ENCODE measurements around the gene LRP6. TPM values are rescaled to one million over a fixed set of nuclear protein-coding genes. Genes with fewer than 3 reads are reported as not detected.

LRP6 gene
- total RNA-seq, 2 experiments from 2014 or later, result 5.2 to 8.1 TPM

GRCh38 chr12:12281134-12281533 lies 14.3 kb upstream of the LRP6 start:
- H3K4me2 ChIP-seq (ENCODE audit: low read length), result no peak overlapping the region
- no peaks in the 10 kb centered on the region for H3K36me3 ChIP-seq (ENCODE audit: insufficient read depth, low read length)
- intact Hi-C loops (cut with micrococcal nuclease; ENCODE audit: unreplicated experiment), result no loop called here
- no peaks in the 10 kb centered on the region for H3K9me2 ChIP-seq (ENCODE audit: insufficient read depth, low read length)
- H3K9me3 ChIP-seq (ENCODE audit: low read length), result no peaks in the 10 kb centered on the region
- H4K20me1 ChIP-seq (ENCODE audit: insufficient read depth, low read length), result no peaks in the 10 kb centered on the region
- no peak overlapping the region for H2AFZ ChIP-seq (ENCODE audit: low read length)
- BruUV-seq (replicated peaks), result no TSS peak
- no peaks in the 10 kb centered on the region for H3K4me1 ChIP-seq (ENCODE audit: insufficient read depth, low read length, poor library complexity, severe bottlenecking)
- TF ChIP-seq, protein P1, sequence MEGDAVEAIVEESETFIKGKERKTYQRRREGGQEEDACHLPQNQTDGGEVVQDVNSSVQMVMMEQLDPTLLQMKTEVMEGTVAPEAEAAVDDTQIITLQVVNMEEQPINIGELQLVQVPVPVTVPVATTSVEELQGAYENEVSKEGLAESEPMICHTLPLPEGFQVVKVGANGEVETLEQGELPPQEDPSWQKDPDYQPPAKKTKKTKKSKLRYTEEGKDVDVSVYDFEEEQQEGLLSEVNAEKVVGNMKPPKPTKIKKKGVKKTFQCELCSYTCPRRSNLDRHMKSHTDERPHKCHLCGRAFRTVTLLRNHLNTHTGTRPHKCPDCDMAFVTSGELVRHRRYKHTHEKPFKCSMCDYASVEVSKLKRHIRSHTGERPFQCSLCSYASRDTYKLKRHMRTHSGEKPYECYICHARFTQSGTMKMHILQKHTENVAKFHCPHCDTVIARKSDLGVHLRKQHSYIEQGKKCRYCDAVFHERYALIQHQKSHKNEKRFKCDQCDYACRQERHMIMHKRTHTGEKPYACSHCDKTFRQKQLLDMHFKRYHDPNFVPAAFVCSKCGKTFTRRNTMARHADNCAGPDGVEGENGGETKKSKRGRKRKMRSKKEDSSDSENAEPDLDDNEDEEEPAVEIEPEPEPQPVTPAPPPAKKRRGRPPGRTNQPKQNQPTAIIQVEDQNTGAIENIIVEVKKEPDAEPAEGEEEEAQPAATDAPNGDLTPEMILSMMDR (conservative IDR thresholded peaks at IDR 0.05; ENCODE audit: low read length), result no peak
- TF ChIP-seq EZH2phosphoT487 (IDR thresholded peaks at IDR 0.05; ENCODE audit: borderline replicate concordance, low read depth, low read length), result no peak
- no peak overlapping the region for H3K4me3 ChIP-seq (ENCODE audit: low read depth, low read length, poor library complexity, severe bottlenecking)
- no peaks in the 10 kb centered on the region for H3K79me2 ChIP-seq (ENCODE audit: insufficient read depth, low read depth, low read length)
- ChIA-PET CTCF (ENCODE audit: unreplicated experiment) (no interaction called here), POLR2A (no interaction called here)
- H3K27ac ChIP-seq (ENCODE audit: low read depth, low read length, poor library complexity, severe bottlenecking), result no peak overlapping the region
- no peak for DNase-seq (ENCODE audit: low spot score)

GRCh38 chr12:12278899-12279298 lies 12.1 kb upstream of the LRP6 start:
- H4K20me1 ChIP-seq (ENCODE audit: insufficient read depth, low read length), result no peaks in the 10 kb centered on the region
- H3K9me3 ChIP-seq (ENCODE audit: low read length), result no peaks in the 10 kb centered on the region
- POLR2A ChIA-PET, result no interaction called here
- H3K27ac ChIP-seq (ENCODE audit: low read depth, low read length, poor library complexity, severe bottlenecking), result no peak overlapping the region
- H3K4me2 ChIP-seq (ENCODE audit: low read length), result no peak overlapping the region
- H2AFZ ChIP-seq (ENCODE audit: low read length), result no peak overlapping the region
- no TSS peak for BruUV-seq (replicated peaks)
- no peak for TF ChIP-seq EZH2phosphoT487 (IDR thresholded peaks at IDR 0.05; ENCODE audit: borderline replicate concordance, low read depth, low read length)
- TF ChIP-seq, protein P1 (conservative IDR thresholded peaks at IDR 0.05; ENCODE audit: low read length), result no peak
- H3K4me1 ChIP-seq (ENCODE audit: insufficient read depth, low read length, poor library complexity, severe bottlenecking), result no peaks in the 10 kb centered on the region
- DNase-seq (ENCODE audit: low spot score), result no peak
- no peaks in the 10 kb centered on the region for H3K36me3 ChIP-seq (ENCODE audit: insufficient read depth, low read length)
- intact Hi-C loops (cut with micrococcal nuclease; ENCODE audit: unreplicated experiment), result no loop called here
- no peaks in the 10 kb centered on the region for H3K9me2 ChIP-seq (ENCODE audit: insufficient read depth, low read length)
- no peak overlapping the region for H3K4me3 ChIP-seq (ENCODE audit: low read depth, low read length, poor library complexity, severe bottlenecking)
- CTCF ChIA-PET (ENCODE audit: unreplicated experiment), result no interaction called here
- no peaks in the 10 kb centered on the region for H3K79me2 ChIP-seq (ENCODE audit: insufficient read depth, low read depth, low read length)

DNA sequence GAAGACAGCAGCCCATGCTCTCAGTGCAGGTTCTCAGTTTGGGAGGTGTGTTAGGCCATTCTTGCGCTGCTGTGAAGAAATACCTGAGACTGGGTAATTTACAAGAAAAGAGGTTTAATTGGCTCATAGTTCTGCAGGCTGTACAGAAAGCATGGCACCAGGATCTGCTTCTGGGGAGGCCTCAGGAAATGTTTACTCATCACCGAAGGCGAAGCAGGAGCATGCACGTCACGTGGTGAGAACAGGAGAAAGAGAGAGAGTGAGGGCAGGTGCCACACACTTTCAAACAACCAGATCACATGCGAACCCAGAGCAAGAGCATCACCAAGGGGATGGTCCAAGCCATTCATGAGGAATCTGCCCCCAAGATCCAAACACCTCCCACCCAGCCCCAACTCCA lies 9.0 kb upstream of the LRP6 start:
- CTCF ChIA-PET (ENCODE audit: unreplicated experiment), result no interaction called here
- intact Hi-C loops (cut with micrococcal nuclease; ENCODE audit: unreplicated experiment), result no loop called here
- BruUV-seq (replicated peaks), result no TSS peak

More for the DNA sequence above, 9.0 kb upstream of the LRP6 start:
- Histone ChIP-seq H3K4me1 (ENCODE audit: insufficient read depth, low read length, poor library complexity, severe bottlenecking) (no peaks in the 10 kb centered on the region), H3K9me3 (ENCODE audit: low read length) (no peaks in the 10 kb centered on the region), H4K20me1 (ENCODE audit: insufficient read depth, low read length) (no peaks in the 10 kb centered on the region), H3K9me2 (ENCODE audit: insufficient read depth, low read length) (no peaks in the 10 kb centered on the region), H3K4me2 (ENCODE audit: low read length) (no peak overlapping the region), H3K79me2 (ENCODE audit: insufficient read depth, low read depth, low read length) (no peaks in the 10 kb centered on the region), H3K4me3 (ENCODE audit: low read depth, low read length, poor library complexity, severe bottlenecking) (no peak overlapping the region), H3K36me3 (ENCODE audit: insufficient read depth, low read length) (no peaks in the 10 kb centered on the region), H2AFZ (ENCODE audit: low read length) (no peak overlapping the region), H3K27ac (ENCODE audit: low read depth, low read length, poor library complexity, severe bottlenecking) (no peak overlapping the region)
- POLR2A ChIA-PET, result interaction anchor here (0.6 kb wide), 1 partner anchor 28 kb away, joined by 4 read pairs; no protein-coding TSS in a partner anchor
- TF ChIP-seq, protein P1 (conservative IDR thresholded peaks at IDR 0.05; ENCODE audit: low read length), result no peak
- no peak for TF ChIP-seq EZH2phosphoT487 (IDR thresholded peaks at IDR 0.05; ENCODE audit: borderline replicate concordance, low read depth, low read length)
- DNase-seq (ENCODE audit: low spot score), result no peak
